ENCODE measurements around the gene FMO1. TPM values are rescaled to one million over a fixed set of nuclear protein-coding genes. Genes with fewer than 3 reads are reported as not detected.

The FMO1 gene
- total and polyA plus RNA-seq, 2 of the 8 experiments (the other 6 are each of a cell fraction or from before 2014, with no cell fraction given) = 0.11 TPM; not detected in 1

DNA sequence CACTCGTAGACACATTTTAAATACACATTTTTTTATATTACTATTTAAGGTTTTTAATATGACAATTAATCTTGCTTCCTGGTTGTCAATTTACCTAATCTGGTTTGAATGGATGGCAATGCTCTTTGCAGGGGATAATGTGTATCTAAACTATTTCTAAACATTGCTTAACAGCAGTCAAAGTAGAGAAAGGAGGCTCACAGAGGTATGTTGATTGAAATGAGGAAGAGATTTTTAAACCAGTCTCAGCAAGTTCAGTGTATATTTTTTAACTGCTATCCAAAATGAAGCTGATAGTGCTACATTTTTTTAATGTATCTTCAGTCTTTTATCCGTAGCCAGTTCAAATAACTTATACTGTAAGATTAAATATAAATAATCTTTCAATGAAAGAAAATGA, 17.4 kb downstream of the FMO1 start:
- Histone ChIP-seq H3K4me3 (ENCODE audit: extremely low read depth in 1 of 4, insufficient read depth in 2 of 4, low read depth in 3 of 4, low read length in 4 of 4) (no peak overlapping the region), H4K20me1 (replicated peaks in 1 of 2; ENCODE audit: control insufficient read depth in 1 of 2, insufficient read depth in 2 of 2, low read length in 2 of 2) (no peaks in the 10 kb centered on the region), H3K36me3 (ENCODE audit: control insufficient read depth in 2 of 4, insufficient read depth in 4 of 4, low read length in 3 of 4) (no peaks in the 10 kb centered on the region), H4K91ac (replicated peaks; ENCODE audit: insufficient read length, low read length) (no peak overlapping the region), H4K8ac (ENCODE audit: extremely low read depth, insufficient read depth, low read length) (no peak overlapping the region), H3K23me2 (ENCODE audit: low read depth, low read length) (no peaks in the 10 kb centered on the region), H3K9me3 (ENCODE audit: insufficient read depth in 2 of 2, low read depth in 1 of 2, low read length in 1 of 2) (no peaks in the 10 kb centered on the region), H3K9ac (replicated peaks in 1 of 4; ENCODE audit: extremely low read depth in 1 of 4, low read depth in 3 of 4, low read length in 3 of 4) (no peak overlapping the region), H3K4me1 (replicated peaks in 1 of 4; ENCODE audit: control insufficient read depth in 3 of 4, insufficient read depth in 4 of 4, low read length in 3 of 4) (no peaks in the 10 kb centered on the region), H2BK15ac (ENCODE audit: low read length) (no peak overlapping the region), H2BK20ac (ENCODE audit: low read length) (no peak overlapping the region), H2AFZ (ENCODE audit: low read length) (no peak overlapping the region), H3K79me1 (ENCODE audit: low read depth, low read length) (no peaks in the 10 kb centered on the region), H3K56ac (replicated peaks; ENCODE audit: insufficient read length, low read depth, low read length) (no peak overlapping the region), H2BK5ac (ENCODE audit: low read depth, low read length) (no peak overlapping the region), H3K18ac (ENCODE audit: extremely low read depth, low read length) (no peak overlapping the region), H3K4me2 (ENCODE audit: insufficient read depth in 1 of 2, low read depth in 2 of 2, low read length in 2 of 2) (no peak overlapping the region), H3K23ac (ENCODE audit: insufficient read length) (no peak overlapping the region), H3K4ac (replicated peaks; ENCODE audit: insufficient read length, low read depth, low read length) (no peak overlapping the region), H4K5ac (ENCODE audit: insufficient read length, low read depth, low read length) (no peak overlapping the region), H3K27me3 (replicated peaks in 1 of 4; ENCODE audit: control insufficient read depth in 3 of 4, extremely low read depth in 1 of 4, insufficient read depth in 3 of 4, low read length in 3 of 4) (no peaks in the 10 kb centered on the region), H3K79me2 (ENCODE audit: control insufficient read depth in 1 of 2, insufficient read depth in 2 of 2, low read length in 2 of 2) (no peaks in the 10 kb centered on the region), H2BK12ac (ENCODE audit: low read depth, low read length) (no peak overlapping the region), H2AK5ac (ENCODE audit: low read depth, low read length) (no peak overlapping the region), H3K27ac (ENCODE audit: low read depth, low read length) (no peak overlapping the region), H3K14ac (ENCODE audit: insufficient read length) (no peak overlapping the region), H2BK120ac (replicated peaks; ENCODE audit: low read depth, low read length) (no peak overlapping the region)
- no peak for FAIRE-seq
- CTCF ChIA-PET (ENCODE audit: partially characterized antibody) = interaction anchor here (0.5 to 1.3 kb wide), 2 partner anchors 47 to 124 kb away, joined by 3 to 5 read pairs; no protein-coding TSS in a partner anchor
- no peak for TF ChIP-seq PHF8 (conservative IDR thresholded peaks at IDR 0.05; ENCODE audit: low read depth, low read length)
- TF ChIP-seq JUND (IDR thresholded peaks at IDR 0.05; ENCODE audit: low read length) = no peak
- TF ChIP-seq TEAD4 (IDR thresholded peaks at IDR 0.05; ENCODE audit: low read depth, low read length) = no peak
- TF ChIP-seq SUZ12 (IDR thresholded peaks at IDR 0.05; ENCODE audit: low read length) = no peak
- TF ChIP-seq RAD21 (IDR thresholded peaks at IDR 0.05 in 1 of 2, conservative IDR thresholded peaks at IDR 0.05 in 1 of 2; ENCODE audit: low read depth in 2 of 2, low read length in 2 of 2) = no peak
- no peak for TF ChIP-seq RFX5 (IDR thresholded peaks at IDR 0.05; ENCODE audit: borderline replicate concordance, low read depth, low read length)
- TF ChIP-seq SP4 (IDR thresholded peaks at IDR 0.05; ENCODE audit: low read length) = no peak
- no peak for TF ChIP-seq SIRT6 (IDR thresholded peaks at IDR 0.05; ENCODE audit: low read length)
- TF ChIP-seq TCF12 (IDR thresholded peaks at IDR 0.05; ENCODE audit: low read depth, low read length) = no peak
- TF ChIP-seq RNF2 (IDR thresholded peaks at IDR 0.05; ENCODE audit: borderline replicate concordance, low read depth, low read length, missing control alignments, poor library complexity, severe bottlenecking) = no peak
- TF ChIP-seq, protein P1, sequence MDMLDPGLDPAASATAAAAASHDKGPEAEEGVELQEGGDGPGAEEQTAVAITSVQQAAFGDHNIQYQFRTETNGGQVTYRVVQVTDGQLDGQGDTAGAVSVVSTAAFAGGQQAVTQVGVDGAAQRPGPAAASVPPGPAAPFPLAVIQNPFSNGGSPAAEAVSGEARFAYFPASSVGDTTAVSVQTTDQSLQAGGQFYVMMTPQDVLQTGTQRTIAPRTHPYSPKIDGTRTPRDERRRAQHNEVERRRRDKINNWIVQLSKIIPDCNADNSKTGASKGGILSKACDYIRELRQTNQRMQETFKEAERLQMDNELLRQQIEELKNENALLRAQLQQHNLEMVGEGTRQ (IDR thresholded peaks at IDR 0.05; ENCODE audit: low read length) = no peak
- TF ChIP-seq SP1 (IDR thresholded peaks at IDR 0.05; ENCODE audit: low read depth, low read length) = no peak
- no peak for TF ChIP-seq FOSL1 (IDR thresholded peaks at IDR 0.05; ENCODE audit: insufficient read depth, low read depth, low read length)
- TF ChIP-seq RXRA (IDR thresholded peaks at IDR 0.05; ENCODE audit: insufficient read depth, low read depth, low read length) = no peak
- WGBS, 2 experiments (ENCODE audit: extremely low coverage in 1 of 2, insufficient coverage in 1 of 2, insufficient read length in 1 of 2, insufficient replicate concordance in 2 of 2, low coverage in 1 of 2, low lambda C conversion rate in 2 of 2, missing lambda C conversion rate in 1 of 2) = 93% methylated on average over 2 of the region's 2 CpGs; no CpG with 5 or more reads in 1 of the 2 experiments
- no peak for DNase-seq (ENCODE audit: low read depth in 1 of 2, low spot score in 2 of 2)
- POLR2A ChIA-PET (ENCODE audit: partially characterized antibody) = no interaction called here

All from H1 (cell line).